Tongue (tissue), 2 donors: Measurements from ENCODE around the gene LEMD3. TPM values are rescaled to one million over a fixed set of nuclear protein-coding genes. Genes with fewer than 3 reads are reported as not detected.

ENCODE experiments used
- DNase-seq: peaks from one replicate; pipeline ENCODE4 v3.0.0-alpha.2; 2015
- total RNA-seq: library from RNA; depleted of rRNA; stranded (reverse); fragments of >200 nt; gene quantifications from one replicate; pipeline ENCODE4 v1.2.3, GENCODE V29; 2014

The LEMD3 gene
- total RNA-seq, 1 donor from 2014 or later, result 47.3 TPM

DNA sequence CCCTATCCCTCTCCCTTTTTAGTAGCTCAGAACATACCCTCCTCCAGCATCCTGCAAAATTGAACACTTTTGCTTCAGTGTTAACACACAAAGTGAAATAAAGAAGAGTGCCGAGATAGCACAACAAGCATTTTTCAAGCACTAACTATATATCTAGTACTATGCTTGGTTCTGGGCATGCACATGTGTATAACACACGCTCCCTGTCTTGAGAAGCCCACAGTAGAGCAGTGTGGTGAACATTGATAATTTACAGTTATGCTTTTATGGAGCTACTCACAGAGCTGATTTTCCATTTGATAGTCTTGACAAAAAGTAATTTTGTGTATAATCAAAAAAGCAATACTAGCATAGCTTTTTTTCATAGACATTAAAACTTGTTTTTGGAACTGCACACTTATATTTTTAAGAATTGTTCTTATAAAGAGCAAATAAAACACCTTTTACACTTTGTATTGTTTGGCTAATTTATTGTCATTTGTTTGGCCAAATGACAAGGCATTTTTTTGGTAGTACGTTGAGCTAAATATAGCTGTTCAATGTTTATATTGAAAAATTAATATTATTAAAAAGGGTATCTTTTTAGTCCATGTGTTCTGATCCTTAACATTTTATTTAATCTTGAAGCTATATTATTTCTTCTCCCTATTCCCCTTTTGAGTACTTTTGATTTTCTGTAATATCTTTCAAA is 39.7 kb downstream of the LEMD3 start:
- DNase-seq, result no peak

DNA sequence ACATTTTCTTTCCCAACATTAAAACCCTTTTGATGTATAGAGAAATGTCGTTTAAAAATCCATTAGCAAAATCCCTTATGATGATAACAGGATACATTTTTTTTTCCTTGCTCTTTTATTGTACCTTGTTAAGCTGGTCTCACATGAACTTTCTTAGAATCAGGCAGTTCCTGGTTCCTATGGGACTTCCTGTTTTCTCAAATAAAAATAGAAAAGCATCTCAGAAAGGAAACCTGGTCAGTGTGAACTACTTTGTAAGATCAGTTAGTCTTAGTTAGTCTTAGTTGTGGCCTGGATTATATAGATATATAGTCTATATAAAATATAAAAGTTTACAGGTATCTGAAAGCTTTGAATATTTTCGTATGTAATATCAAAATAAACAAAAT is 40.3 kb downstream of the LEMD3 start:
- no peak for DNase-seq

DNA sequence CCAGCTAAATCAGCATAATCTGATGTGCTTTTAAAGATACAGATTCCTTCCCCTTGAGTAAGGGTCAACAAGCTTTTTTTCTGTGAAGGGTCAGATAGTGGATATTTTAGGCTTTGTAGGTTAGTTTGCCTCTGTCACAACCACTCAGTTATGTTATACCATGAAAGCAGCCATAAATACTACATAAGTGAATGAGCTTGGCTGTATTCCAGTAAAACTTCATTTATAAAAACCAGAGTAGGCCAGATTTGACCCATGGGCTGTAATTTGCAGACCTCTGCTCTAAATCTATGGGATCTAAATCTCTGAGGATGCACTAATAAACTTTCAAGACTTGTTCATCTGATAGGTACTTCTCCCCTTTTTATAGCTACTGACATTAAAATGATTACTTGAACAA is 47.7 kb downstream of the LEMD3 start:
- DNase-seq, result no peak

GRCh38 chr12:65220761-65221160 is 51.4 kb downstream of the LEMD3 start:
- no peak for DNase-seq

- DNase-seq, result no peak
These were observed 60.1 kb downstream of the LEMD3 start for GRCh38 chr12:65229441-65229840.

GRCh38 chr12:65232476-65233077 is 63.2 kb downstream of the LEMD3 start:
- DNase-seq, result peak; percentile 34

DNA sequence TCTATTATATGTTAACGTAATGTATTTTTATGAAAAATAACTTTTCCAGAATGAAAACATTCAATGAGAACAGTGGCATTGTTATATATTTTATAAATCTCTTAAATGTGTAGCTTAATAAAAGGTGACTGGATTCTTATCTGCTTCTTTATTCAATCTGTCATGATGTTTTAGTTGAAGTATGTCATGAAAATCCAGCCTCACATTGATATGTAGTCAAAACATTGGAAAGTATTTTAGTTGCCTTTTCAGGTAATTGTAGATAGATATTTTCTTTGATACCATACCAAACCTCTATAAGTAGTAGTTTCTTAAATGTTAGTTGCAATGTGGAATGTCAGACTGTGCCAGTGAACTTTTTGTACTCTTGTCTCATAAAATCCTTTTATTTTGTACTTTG is 67.8 kb downstream of the LEMD3 start:
- no peak for DNase-seq

DNA sequence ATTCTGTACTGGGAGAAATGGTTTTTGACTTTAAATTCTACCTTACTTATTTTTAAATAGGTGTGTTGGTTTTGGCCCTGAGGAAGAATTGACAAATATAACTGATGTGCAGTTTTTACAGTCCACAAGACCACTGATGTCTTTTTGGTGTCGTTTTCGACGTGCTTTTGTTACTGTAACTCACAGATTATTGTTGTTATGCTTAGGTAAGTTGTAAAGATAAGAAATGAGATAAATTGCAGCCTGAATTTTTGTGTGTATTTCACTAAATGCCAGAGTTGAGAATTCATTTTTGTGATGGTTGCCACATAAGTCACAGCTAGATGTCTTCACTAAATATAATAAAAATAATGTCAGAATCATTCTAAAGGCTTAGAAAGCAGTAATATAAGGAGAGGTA is 69.2 kb downstream of the LEMD3 start:
- DNase-seq, result no peak

GRCh38 chr12:65248656-65249633 is 79.6 kb downstream of the LEMD3 start:
- DNase-seq, result no peak

DNA sequence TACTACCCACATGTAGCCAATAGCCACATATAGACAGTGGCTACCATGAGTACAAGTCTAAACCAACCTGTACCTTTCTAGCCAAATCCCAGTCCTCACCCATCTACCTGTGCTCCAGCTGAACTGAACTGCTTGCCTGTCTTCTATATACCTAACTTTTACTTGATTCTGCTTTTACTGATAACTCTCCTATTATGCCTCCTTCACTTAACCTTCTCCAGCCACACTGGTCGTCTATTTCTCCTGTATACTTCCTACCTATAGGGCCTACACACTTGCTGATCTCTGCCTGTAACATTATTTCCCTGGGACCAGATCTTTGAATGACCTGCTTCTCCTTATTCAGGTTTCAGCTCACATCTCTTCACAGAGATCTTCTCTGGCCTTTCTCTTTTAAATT is 83.1 kb downstream of the LEMD3 start:
- no peak for DNase-seq

DNA sequence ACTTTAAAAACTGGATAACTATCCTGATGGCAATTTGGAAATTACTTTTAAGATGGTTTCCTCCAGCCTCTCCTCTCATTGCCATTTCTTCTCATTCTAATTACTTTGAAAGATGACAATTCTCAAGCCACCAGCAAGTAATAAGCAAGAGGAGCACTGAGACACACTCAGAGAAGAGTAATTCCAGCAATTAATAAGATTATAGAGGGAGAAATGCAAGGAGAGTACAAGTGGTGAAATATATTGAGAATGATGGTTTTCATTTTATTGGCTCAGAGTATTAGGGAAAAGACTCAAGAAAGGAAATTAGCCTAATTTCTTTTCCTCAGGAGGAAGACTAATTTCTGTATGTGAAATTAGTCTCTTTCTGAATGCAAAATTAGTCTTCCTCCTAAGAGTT is 88.6 kb downstream of the LEMD3 start:
- DNase-seq, result no peak

DNA sequence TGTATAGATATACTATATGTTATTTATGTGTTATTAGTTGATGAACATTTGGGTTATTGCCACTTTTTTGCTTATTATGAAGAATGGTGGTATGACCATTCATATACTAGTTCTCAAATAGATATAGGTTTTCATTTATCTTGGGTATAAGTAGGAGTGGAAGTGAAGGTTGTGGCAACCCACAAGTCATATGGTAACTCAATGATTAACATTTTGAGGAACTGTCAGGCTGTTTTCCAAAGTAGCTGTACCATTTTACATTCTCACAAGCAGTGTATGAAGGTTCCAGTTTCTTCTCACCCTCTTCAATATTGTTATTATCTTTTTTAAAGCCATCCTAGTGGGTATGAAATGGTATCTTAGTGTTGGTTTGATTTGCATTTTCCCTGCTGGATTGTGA is 90.1 kb downstream of the LEMD3 start:
- no peak for DNase-seq

DNA sequence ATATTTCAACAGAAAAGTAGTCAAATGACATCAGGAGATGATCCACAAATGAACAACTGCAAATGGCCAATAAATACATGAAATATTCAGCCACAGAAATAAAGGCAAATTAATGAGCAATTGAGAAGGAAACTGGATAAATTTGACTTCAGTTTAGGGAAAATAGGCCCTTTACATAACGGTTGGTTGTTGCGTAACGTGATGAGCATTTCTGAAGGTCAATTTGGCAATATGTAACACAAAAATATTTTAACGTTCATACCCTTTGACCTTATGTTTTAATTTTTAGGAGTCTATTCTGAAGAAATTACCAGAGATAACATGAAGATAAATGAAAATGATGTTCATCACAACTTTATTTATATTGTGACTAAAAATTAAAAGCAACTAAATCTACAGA is 94.4 kb downstream of the LEMD3 start:
- no peak for DNase-seq

GRCh38 chr12:65266408-65266807 is 97.0 kb downstream of the LEMD3 start:
- DNase-seq, result no peak

- no peak for DNase-seq
These were observed 100.2 kb downstream of the LEMD3 start for GRCh38 chr12:65269603-65270002.

- no peak for DNase-seq
These were observed 105.4 kb downstream of the LEMD3 start for GRCh38 chr12:65274602-65275272.

GRCh38 chr12:65275627-65276026 is 106.2 kb downstream of the LEMD3 start:
- no peak for DNase-seq

DNA sequence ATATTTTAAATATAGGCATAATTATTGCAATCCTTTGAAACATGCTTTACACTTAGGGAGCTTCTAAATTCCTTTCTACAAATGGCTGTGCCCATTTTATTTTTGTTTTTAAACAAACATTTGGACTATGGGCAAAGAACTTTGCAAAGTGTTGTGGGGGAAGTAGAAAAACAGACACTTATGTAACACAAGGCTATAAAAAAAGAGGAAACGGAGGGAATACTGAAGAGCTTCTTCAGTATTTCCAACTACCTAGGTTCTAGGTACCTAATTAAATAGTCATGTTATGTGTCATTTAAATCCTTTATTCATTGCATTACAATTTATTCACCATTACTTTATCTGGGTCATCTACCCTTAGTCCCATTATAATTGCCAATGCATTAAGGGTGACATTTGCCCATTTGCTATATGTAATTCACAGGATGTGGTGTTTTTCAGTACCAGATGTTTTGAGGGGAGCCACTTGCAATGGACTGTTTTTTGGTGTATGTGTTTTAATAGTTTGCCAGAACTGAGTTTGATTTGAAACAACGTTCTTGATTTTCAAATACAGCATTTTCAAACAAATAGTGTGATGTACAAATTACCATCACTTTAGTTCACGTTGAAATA is 107.6 kb downstream of the LEMD3 start:
- no peak for DNase-seq

- peak; percentile 17 for DNase-seq
These were observed 108.7 kb downstream of the LEMD3 start for GRCh38 chr12:65277994-65278575.

GRCh38 chr12:65278576-65279368 is 109.4 kb downstream of the LEMD3 start, which contains the start of gene MSRB3:
TSS of gene MSRB3 (plus strand) at chr12:65278683. CDS start at chr12:65308580, 29,897 bp downstream.
- peak; percentile 87 for DNase-seq
